Anterior cingulate cortex (tissue), 58 donors: ENCODE measurements around the gene FOXP4.

Experiments used
- DNase-seq, 58 donors: peaks; one replicate each; lab custom pipeline; 2025; lab: John Stamatoyannopoulos, UW

The FOXP4 gene

GRCh38 chr6:41545703-41546474, at the start of gene FOXP4:
Gene FOXP4 (plus strand): TSS chr6:41546381. CDS start chr6:41565761, 19,380 bp downstream.
- peak in 56 of 58 donors; percentile 28 to 95 (median 83) for DNase-seq

- DNase-seq: no peak
These were observed 48.6 kb upstream of the FOXP4 start for GRCh38 chr6:41497573-41497972.

- DNase-seq: no peak
These were observed 48.2 kb upstream of the FOXP4 start for GRCh38 chr6:41497994-41498393.

GRCh38 chr6:41498968-41499599, 47.1 kb upstream of the FOXP4 start:
- DNase-seq: no peak

- no peak for DNase-seq
These were observed 45.6 kb upstream of the FOXP4 start for GRCh38 chr6:41500561-41500960.

- DNase-seq: no peak
These were observed 43.6 kb upstream of the FOXP4 start for GRCh38 chr6:41502566-41502916.

GRCh38 chr6:41502917-41503671, 43.1 kb upstream of the FOXP4 start:
- no peak for DNase-seq

GRCh38 chr6:41503827-41504465, 42.2 kb upstream of the FOXP4 start:
- DNase-seq: peak in 6 of 58 donors; percentile 1 to 33 (median 13)

GRCh38 chr6:41504466-41505121, 41.6 kb upstream of the FOXP4 start:
- DNase-seq: no peak

GRCh38 chr6:41505122-41506049, 40.8 kb upstream of the FOXP4 start:
- peak in 20 of 58 donors; percentile 3 to 56 (median 12) for DNase-seq

GRCh38 chr6:41508479-41508878, 37.7 kb upstream of the FOXP4 start:
- no peak for DNase-seq

GRCh38 chr6:41509580-41509979, 36.6 kb upstream of the FOXP4 start:
- no peak for DNase-seq

GRCh38 chr6:41511443-41512060, 34.6 kb upstream of the FOXP4 start:
- no peak for DNase-seq

GRCh38 chr6:41512146-41512701, 34.0 kb upstream of the FOXP4 start:
- DNase-seq: no peak

GRCh38 chr6:41515995-41516394, 30.2 kb upstream of the FOXP4 start:
- no peak for DNase-seq

- no peak for DNase-seq
These were observed 28.1 kb upstream of the FOXP4 start for GRCh38 chr6:41518118-41518517.

GRCh38 chr6:41519305-41519744, 26.9 kb upstream of the FOXP4 start:
- DNase-seq: no peak
